ENCODE results near the gene CD38.
"Not testable (repeated sequence)": the region's sequence is repeated elsewhere in the genome, so short reads cannot be mapped to it uniquely, and the experiment has no call there.

Gene CD38

DNA sequence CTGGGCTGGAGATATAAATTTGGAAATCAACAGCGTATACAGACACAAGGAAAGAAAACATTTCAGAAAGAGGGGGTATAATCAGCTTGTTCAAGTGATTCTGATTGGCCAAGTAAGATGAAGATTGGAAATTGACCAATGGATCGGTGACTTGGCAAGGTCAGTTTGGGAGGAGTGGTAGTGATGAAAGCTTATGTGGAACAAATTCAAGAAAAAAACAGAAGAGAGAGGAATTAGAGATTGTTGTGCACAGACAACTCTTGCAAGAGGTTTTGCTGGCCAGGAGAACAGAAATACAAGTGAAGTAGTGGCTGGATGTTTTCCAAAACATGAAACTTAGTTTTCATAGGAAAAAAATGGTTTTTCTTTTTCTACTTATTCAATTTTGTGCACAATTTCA is 16.3 kb downstream of the CD38 start:
- H3K27ac ChIP-seq = no peak overlapping the region
- no peaks in the 10 kb centered on the region for H3K36me3 ChIP-seq (replicated peaks)
- in situ Hi-C loops (cut with HindIII; ENCODE audit: low pct_ligation_motif_present, low sequenced_read_pairs) = no loop called here
- H3K4me3 ChIP-seq (ENCODE audit: low read depth, low read length) = no peak overlapping the region
- TF ChIP-seq, protein P1, sequence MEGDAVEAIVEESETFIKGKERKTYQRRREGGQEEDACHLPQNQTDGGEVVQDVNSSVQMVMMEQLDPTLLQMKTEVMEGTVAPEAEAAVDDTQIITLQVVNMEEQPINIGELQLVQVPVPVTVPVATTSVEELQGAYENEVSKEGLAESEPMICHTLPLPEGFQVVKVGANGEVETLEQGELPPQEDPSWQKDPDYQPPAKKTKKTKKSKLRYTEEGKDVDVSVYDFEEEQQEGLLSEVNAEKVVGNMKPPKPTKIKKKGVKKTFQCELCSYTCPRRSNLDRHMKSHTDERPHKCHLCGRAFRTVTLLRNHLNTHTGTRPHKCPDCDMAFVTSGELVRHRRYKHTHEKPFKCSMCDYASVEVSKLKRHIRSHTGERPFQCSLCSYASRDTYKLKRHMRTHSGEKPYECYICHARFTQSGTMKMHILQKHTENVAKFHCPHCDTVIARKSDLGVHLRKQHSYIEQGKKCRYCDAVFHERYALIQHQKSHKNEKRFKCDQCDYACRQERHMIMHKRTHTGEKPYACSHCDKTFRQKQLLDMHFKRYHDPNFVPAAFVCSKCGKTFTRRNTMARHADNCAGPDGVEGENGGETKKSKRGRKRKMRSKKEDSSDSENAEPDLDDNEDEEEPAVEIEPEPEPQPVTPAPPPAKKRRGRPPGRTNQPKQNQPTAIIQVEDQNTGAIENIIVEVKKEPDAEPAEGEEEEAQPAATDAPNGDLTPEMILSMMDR (IDR thresholded peaks at IDR 0.05; ENCODE audit: low read depth, low read length, missing control alignments) = no peak
- DNase-seq = no peak
- no peaks in the 10 kb centered on the region for H3K27me3 ChIP-seq (replicated peaks)

DNA sequence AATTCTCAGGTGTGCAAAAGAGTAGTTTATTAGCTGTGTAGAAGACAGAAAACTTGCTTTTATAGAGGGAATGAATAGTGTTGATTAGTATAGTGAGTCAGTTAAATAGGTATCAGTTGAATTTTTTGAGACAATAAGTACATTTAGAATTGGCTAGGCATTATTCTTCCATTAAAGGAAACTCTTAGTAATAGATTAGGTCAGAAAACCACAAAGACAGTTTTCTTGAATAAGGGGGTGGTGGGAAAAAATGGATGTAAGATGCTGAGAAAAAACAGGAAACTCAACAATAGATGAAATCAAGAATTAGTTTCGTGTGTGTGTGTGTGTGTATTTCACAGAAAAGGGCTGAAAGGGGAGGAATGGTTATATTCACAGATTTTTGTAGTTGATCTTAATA is 16.8 kb downstream of the CD38 start:
- Histone ChIP-seq H3K36me3 (replicated peaks) (no peaks in the 10 kb centered on the region), H3K27ac (no peak overlapping the region), H3K4me3 (ENCODE audit: low read depth, low read length) (no peak overlapping the region), H3K27me3 (replicated peaks) (no peaks in the 10 kb centered on the region)
- DNase-seq = no peak
- in situ Hi-C loops (cut with HindIII; ENCODE audit: low pct_ligation_motif_present, low sequenced_read_pairs) = no loop called here
- TF ChIP-seq, protein P1 (IDR thresholded peaks at IDR 0.05; ENCODE audit: low read depth, low read length, missing control alignments) = no peak

DNA sequence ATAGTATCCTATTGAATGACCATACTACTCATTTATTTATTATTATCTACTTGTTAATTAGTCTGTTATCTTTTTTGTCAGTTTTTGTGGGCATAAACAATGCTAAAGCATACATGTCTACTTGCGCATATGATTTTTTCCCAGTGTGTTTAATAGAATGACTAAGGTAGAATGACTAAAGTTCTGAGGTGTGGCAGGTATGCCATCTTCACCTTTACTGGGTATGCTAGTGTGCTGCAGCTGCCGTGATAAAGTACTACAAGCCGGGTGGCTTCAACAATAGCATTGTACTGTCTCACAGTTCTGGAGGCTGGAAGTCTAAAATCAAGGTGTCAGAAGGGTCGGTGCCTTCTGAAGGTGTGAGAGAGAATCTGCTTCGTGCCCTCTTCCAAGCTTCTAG is 19.2 kb downstream of the CD38 start:
- no peaks in the 10 kb centered on the region for H3K27me3 ChIP-seq (replicated peaks)
- no peak for DNase-seq

DNA sequence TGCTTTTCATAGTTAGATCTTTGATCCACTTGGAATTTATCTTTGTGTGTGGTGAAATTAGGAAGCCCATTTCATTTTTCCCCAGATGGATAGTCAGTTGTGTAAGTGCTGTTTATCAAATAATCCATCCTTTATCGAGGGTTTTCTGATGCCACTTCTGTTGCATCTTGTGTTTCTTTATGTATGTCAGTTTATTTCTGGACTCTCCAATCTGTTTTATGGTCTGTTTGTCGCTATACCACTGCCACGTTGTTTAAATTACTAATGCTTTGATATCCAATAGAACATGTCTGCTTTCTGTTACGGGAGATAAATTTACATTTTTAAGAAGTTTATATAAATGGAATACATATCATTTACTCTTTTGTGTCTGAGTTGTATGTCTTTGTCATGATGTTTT is 21.0 kb downstream of the CD38 start:
- in situ Hi-C loops (cut with HindIII; ENCODE audit: low pct_ligation_motif_present, low sequenced_read_pairs) = no loop called here
- no peak overlapping the region for H3K4me3 ChIP-seq (ENCODE audit: low read depth, low read length)
- DNase-seq = no peak
- TF ChIP-seq, protein P1 (IDR thresholded peaks at IDR 0.05; ENCODE audit: low read depth, low read length, missing control alignments) = no peak
- H3K27me3 ChIP-seq (replicated peaks) = no peaks in the 10 kb centered on the region
- no peaks in the 10 kb centered on the region for H3K36me3 ChIP-seq (replicated peaks)
- no peak overlapping the region for H3K27ac ChIP-seq

More for the DNA sequence above, 19.2 kb downstream of the CD38 start:
- TF ChIP-seq, protein P1 (IDR thresholded peaks at IDR 0.05; ENCODE audit: low read depth, low read length, missing control alignments) = no peak
- H3K36me3 ChIP-seq (replicated peaks) = no peaks in the 10 kb centered on the region
- no peak overlapping the region for H3K4me3 ChIP-seq (ENCODE audit: low read depth, low read length)
- in situ Hi-C loops (cut with HindIII; ENCODE audit: low pct_ligation_motif_present, low sequenced_read_pairs) = no loop called here
- H3K27ac ChIP-seq = no peak overlapping the region

DNA sequence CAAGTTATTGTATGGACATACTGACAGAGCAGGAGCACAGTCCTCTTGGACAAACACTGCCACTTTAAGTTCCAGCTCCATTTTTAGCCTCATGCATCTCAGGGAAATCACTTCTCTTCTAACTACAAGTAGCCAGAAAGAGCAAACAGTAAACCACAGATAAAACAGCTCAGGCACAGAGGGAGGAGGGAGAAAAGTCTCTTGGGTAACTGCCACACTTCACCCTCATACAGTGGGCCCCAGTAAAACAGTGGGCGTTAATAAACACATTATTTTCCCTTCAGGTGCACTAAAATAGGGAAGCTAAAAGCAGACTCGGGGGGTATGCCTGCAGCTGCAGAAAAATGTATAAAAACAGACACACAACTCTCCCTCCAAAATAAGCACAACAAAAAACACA is 21.6 kb downstream of the CD38 start:
- Histone ChIP-seq H3K27me3 (replicated peaks) (no peaks in the 10 kb centered on the region), H3K36me3 (replicated peaks) (no peaks in the 10 kb centered on the region), H3K4me3 (ENCODE audit: low read depth, low read length) (no peak overlapping the region), H3K27ac (no peak overlapping the region)
- in situ Hi-C loops (cut with HindIII; ENCODE audit: low pct_ligation_motif_present, low sequenced_read_pairs) = no loop called here
- no peak for DNase-seq
- TF ChIP-seq, protein P1 (IDR thresholded peaks at IDR 0.05; ENCODE audit: low read depth, low read length, missing control alignments) = no peak

DNA sequence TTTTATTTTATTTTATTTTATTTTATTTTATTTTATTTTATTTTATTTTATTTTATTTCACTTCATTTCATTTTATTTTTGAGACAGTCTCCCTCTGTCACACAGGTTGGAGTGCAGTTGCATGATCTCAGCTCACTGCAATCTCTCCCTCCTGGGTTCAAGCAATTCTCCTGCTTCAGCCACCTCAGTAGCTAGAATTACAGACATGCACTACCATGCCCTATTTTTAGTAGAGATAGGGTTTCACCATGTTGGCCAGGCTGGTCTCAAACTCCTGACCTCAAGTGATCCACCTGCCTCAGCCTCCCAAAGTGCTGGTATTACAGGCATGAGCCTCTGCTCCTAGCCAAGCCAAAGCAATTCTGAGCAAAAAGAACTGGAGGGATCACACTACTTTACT is 24.4 kb downstream of the CD38 start:
- H3K27me3 ChIP-seq (replicated peaks); H3K27ac ChIP-seq; H3K4me3 ChIP-seq (ENCODE audit: low read depth, low read length); H3K36me3 ChIP-seq (replicated peaks); DNase-seq; in situ Hi-C loops (cut with HindIII; ENCODE audit: low pct_ligation_motif_present, low sequenced_read_pairs): not testable (repeated sequence)

Data from brain microvascular endothelial cell (primary cell).